Body of pancreas (tissue), 4 donors: ENCODE measurements around the gene ATP8A2.

Experiments used
- POLR2A ChIP-seq, 3 donors: fragments of 450-650 bp; IDR thresholded peaks; one replicate each; pipeline ENCODE4 v1.6.1; 2016; ENCODE audit warnings: antibody characterized with exemption in 3 of 3, mild to moderate bottlenecking in 2 of 3
- TF ChIP-seq, protein P1 (sequence below), 7 experiments: fragments of 450-650 bp in 4 of 7; fragments of 200-600 bp in 3 of 7; sonication (generic) in 3 of 7; IDR thresholded peaks; one replicate each; pipeline ENCODE4 v1.5.1; 2016 to 2019; ENCODE audit warnings: antibody characterized with exemption in 7 of 7

DNA sequence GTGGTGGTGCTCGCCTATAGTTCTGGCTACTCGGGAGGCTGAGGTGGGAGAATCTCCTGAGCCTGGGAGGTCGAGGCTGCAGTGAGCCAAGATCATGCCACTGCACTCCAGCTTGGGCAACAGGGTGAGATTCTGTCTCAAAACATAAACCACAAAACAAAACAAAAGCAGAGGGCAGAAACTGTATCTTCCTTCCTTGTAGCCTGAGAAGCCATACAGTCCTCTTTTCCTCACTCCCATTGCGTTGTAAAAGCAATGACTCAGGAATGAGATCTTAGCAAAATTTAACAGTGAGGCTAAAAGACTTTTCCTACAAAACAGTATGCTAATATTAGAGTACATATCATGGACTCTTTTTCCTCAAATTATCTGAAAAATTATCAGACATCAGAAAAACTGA is 549.2 kb downstream of the ATP8A2 start:
- TF ChIP-seq, protein P1, sequence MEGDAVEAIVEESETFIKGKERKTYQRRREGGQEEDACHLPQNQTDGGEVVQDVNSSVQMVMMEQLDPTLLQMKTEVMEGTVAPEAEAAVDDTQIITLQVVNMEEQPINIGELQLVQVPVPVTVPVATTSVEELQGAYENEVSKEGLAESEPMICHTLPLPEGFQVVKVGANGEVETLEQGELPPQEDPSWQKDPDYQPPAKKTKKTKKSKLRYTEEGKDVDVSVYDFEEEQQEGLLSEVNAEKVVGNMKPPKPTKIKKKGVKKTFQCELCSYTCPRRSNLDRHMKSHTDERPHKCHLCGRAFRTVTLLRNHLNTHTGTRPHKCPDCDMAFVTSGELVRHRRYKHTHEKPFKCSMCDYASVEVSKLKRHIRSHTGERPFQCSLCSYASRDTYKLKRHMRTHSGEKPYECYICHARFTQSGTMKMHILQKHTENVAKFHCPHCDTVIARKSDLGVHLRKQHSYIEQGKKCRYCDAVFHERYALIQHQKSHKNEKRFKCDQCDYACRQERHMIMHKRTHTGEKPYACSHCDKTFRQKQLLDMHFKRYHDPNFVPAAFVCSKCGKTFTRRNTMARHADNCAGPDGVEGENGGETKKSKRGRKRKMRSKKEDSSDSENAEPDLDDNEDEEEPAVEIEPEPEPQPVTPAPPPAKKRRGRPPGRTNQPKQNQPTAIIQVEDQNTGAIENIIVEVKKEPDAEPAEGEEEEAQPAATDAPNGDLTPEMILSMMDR (IDR thresholded peaks at IDR 0.05): no peak
- TF ChIP-seq POLR2A (IDR thresholded peaks at IDR 0.05): no peak
